Sigmoid colon (tissue), 4 donors: ENCODE measurements around the gene SPATA22.

ENCODE experiments used
- CTCF ChIP-seq, 4 experiments: fragments of 450-650 bp in 3 of 4; fragments of 200-600 bp in 1 of 4; IDR thresholded peaks; one replicate each; pipeline ENCODE4 v1.5.1; 2016 to 2019; ENCODE audit warnings: antibody characterized with exemption in 4 of 4, mild to moderate bottlenecking in 3 of 4, moderate library complexity in 2 of 4
- POLR2A ChIP-seq, 2 donors: fragments of 450-650 bp; IDR thresholded peaks; one replicate each; pipeline ENCODE4 v1.6.1; 2016; ENCODE audit warnings: antibody characterized with exemption in 2 of 2, mild to moderate bottlenecking in 2 of 2, moderate library complexity in 2 of 2
- POLR2AphosphoS5 ChIP-seq, 4 donors: sonication (generic); formaldehyde crosslinking; IDR thresholded peaks; one replicate each; pipeline ENCODE4 v1.6.1; 2017; ENCODE audit warnings: antibody characterized with exemption in 4 of 4

DNA sequence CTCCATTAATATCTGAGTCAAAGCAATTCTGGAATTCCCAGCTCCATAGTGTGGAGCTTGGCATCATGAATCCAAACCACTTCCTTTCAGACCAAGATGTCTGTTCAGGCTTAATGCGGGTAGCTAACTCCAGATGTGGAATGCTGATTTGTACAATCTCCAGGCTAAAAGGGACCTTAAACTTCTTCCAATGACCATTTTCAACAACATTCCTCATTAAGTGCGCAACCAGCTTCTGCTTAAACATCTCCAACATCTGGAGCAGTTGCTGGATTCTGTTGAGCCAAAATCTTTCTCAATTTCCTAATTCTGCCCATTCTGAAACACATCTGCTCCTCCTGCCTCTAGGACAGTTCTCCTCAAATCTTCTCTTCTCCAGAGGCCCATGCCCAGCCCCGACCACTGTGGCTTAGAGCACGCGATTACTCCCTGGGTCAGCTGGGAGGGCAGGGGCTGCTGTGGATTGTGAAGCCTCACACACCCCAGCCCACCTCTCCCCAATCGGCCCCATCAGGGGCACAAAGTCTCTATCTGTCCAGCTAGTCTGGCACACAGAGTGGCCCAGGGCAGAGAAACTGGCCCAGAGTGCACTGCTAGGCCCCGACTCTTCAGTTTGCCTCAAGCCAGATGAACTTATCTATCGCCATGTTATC, 40.4 kb upstream of the SPATA22 start:
- TF ChIP-seq POLR2A (IDR thresholded peaks at IDR 0.05) (no peak), POLR2AphosphoS5 (IDR thresholded peaks at IDR 0.05) (no peak), CTCF (IDR thresholded peaks at IDR 0.05) (no peak)
